GM12872 (cell line): ENCODE measurements around the gene TMEM127.
A peak's percentile ranks its signal among the peaks of the same experiment; 100 is the strongest.

Experiments used
- TF ChIP-seq, protein P1 (sequence below): IDR thresholded peaks from 3 replicates; pipeline ENCODE4 v1.5.1; 2011; ENCODE audit warnings: low read depth, mild to moderate bottlenecking, low read length, moderate library complexity; ENCODE audit not compliant: insufficient read depth

Gene TMEM127

DNA sequence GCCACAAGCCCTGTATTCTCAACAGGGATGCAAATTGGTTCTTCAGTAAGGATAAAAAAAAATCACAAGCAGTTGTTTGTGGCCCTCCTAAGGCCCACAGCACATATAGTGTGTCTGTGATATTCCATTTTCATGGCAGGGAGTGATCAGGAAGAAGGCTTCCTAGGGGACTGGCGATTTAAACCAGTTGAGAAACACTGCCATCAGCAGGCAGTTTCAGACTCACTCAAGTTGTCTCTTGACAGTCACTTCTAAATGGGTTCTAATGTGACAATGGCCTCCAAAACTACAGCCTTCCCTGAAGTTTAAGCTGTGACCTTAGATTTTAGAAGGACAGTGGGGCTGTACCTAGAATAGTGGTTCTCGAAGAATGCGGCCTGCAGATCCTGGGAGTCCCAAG lies 6.2 kb upstream of the TMEM127 start:
- TF ChIP-seq, protein P1, sequence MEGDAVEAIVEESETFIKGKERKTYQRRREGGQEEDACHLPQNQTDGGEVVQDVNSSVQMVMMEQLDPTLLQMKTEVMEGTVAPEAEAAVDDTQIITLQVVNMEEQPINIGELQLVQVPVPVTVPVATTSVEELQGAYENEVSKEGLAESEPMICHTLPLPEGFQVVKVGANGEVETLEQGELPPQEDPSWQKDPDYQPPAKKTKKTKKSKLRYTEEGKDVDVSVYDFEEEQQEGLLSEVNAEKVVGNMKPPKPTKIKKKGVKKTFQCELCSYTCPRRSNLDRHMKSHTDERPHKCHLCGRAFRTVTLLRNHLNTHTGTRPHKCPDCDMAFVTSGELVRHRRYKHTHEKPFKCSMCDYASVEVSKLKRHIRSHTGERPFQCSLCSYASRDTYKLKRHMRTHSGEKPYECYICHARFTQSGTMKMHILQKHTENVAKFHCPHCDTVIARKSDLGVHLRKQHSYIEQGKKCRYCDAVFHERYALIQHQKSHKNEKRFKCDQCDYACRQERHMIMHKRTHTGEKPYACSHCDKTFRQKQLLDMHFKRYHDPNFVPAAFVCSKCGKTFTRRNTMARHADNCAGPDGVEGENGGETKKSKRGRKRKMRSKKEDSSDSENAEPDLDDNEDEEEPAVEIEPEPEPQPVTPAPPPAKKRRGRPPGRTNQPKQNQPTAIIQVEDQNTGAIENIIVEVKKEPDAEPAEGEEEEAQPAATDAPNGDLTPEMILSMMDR = no peak

DNA sequence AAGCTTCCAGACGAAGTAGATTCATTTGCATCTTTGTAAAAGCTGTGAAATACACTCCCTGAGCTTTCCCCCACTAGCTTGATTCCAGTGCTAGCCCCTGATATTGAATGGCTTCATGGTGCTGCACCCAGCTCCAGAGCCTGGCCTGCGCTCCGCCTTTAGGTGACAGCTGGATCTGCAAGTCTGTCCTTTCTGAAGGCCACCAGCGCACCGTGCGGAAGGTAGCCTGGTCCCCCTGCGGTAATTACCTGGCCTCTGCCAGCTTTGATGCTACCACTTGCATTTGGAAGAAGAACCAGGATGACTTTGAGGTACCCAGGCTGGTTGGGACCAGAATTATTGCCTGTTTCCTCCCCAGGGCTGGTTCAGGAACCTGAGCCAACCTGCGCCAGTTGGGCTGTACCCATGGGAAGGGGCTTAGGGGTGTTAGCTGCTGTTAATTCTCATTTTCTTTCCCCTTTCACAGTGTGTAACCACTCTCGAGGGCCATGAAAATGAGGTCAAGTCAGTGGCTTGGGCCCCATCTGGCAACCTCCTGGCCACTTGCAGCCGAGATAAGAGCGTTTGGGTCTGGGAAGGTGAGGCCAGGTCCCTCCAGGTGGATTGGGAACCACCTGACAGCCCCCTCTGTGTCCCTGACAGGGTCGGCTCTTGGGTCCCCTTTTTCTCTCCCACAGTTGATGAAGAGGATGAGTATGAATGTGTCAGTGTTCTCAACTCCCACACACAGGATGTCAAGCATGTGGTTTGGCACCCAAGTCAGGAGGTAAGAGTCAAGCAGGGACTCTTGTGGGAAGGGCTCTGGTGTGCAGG lies 1.6 kb upstream of the TMEM127 start:
- TF ChIP-seq, protein P1 = peak; percentile 66

DNA sequence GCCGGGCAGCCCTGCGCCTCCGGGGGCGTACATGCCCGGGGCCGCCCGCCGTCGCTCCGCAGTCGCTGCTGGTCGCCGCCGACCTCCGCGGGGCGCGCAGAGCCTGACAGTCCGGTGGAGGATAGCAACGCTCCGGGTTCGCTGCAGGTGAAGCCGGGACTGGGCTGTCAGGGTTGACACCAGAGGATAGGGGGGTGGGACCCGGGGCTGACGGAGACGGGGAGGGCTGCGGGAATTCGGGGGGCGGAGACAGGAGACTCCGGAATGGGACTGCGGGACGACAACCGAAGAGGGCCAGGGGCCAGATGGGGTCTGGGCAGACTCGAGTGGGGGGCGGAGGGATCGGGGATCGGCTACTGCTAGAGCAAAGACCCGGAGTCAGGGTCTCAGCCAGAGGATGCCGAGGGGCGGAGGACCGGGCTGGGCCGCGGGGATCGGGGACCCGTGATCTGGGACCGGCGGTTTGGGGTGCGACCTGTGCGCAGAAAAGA lies 403 bp downstream of the TMEM127 start:
- TF ChIP-seq, protein P1 = no peak

DNA sequence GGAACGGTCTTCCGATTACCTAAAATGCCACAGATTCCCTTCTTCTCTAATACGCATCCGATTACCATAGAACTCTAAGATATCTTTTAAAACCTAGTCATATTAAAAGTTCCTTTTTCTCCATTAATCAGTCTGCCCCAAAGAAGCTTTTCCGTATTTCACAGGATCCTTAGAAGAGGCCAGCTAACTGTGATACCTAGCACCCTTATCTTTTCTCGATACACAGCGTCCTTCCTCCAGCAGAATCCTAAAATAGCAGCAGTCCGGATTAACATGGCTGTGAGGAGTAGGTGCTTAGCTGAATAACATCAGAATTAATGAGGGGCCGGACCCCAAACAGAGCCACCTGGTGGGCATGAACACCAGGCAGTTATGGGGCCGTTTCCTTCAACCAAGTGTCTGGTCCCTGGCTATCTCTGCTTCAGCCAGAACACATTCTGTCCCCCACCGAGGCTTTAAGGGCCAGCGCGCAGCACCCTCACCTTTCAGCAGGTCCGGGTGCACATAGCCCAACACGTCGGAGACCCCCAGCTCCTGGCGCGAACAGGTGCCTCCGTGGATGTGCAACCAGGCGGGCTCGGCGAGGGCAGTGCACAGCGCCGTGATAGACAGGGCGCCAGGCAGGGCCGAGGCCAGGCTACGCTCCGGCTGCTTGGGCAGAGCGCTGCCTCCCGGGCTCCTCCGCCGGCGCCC lies 995 bp downstream of the TMEM127 start:
- TF ChIP-seq, protein P1 = peak; percentile 63

DNA sequence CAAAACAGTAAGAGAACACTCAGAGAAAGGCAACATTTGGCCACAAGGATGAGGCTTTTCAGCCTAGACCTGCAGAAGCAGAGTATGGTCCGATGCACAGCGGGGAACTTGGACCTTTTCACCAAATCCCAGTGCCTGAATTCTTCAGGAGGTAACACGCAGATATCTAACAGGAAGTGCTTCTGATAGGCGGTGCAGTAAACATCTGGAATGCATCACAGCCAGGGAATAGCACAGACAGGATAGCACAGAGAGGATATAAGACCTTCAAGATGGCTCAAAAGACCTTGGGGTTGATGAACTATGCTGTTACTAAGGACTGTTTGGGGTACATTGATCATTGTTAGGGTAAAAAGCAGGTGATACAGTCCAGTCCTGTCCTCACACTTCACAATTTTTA lies 1.7 kb downstream of the TMEM127 start:
- TF ChIP-seq, protein P1 = no peak

DNA sequence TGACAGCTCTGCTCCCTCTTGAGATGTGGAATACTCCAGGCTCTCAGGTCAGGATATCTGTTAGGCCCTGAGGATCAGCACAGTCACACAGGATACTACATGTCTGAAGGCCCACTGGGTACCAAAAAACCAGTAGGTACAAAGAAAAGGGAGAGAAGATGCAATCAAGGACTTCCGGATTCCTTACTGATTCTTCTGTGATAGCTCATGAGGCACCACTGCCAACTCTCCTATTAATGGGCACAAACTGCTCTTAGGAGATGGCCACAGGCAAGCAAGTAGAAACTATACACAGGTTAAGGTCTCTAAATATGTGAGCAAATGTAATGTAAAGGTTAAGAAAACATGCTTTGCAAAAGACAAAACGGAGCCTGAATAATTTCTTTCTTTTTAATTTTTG lies 3.5 kb downstream of the TMEM127 start:
- TF ChIP-seq, protein P1 = no peak

DNA sequence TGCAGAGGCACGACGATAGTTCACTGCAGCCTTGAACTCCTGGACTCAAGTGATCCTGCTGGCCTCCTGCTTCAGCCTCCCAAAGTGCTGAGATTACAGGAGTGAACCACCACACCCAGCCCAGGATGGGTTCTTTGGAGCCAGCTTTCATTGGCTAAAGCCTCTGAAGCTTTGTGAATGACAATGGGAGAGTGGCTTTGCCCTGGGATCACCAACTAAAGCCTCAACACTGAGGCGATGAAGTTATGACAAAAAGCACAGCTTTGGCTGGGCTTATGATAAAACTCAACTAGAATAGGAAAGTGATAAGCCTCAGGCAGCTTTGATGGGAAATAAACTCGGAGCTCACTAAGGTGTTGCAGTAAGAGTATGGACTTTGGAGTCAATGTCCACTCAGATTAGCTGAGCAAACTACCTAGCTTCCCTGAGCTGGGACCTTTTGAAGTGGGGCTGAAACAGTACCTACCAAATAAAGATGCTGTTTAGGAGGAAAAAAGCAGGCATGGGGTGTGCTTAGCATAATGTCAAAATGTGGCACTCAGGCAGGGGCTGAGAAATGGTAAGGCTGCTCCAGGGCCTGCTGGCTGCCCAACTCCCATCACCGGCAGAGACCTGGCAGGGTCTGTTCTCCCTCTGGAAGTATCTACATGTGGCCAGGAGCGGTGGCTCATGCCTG lies 4.3 kb downstream of the TMEM127 start:
- TF ChIP-seq, protein P1 = no peak
